GM18520 (cell line): Measurements from ENCODE around the gene ACSS2.
"Not testable (repeated sequence)": the region's sequence is repeated elsewhere in the genome, so short reads cannot be mapped to it uniquely, and the experiment has no call there.

Experiments used
- ATAC-seq: cut with Tn5 transposase; IDR thresholded peaks from one replicate; pipeline ENCODE4 v1.9.1; 2021; ENCODE audit not compliant: unreplicated experiment

Gene ACSS2

DNA sequence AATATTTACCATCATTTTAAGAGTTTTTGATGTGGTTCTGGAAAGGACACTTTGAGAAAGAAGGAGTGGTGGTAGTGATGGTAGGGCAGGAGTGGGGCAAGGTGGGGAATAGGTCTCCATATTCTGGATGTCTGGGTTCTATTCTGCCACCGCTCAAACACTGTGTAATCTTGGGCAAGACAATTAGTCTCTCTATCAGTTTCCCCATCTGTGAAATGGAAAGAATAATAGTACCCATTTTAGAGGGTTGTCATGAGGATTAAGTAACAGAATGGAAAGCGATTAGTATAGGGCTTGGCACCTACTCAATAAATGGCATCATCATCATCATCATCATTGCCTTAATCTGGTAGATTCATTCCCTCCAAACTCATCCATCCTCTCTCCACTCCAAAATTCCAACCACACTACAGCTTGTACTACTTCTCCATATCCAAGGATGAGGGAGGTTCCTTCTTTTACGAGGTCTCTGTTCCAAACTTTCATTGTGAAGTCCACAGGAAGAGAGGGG lies 2.8 kb upstream of the ACSS2 start:
- ATAC-seq, result no peak

DNA sequence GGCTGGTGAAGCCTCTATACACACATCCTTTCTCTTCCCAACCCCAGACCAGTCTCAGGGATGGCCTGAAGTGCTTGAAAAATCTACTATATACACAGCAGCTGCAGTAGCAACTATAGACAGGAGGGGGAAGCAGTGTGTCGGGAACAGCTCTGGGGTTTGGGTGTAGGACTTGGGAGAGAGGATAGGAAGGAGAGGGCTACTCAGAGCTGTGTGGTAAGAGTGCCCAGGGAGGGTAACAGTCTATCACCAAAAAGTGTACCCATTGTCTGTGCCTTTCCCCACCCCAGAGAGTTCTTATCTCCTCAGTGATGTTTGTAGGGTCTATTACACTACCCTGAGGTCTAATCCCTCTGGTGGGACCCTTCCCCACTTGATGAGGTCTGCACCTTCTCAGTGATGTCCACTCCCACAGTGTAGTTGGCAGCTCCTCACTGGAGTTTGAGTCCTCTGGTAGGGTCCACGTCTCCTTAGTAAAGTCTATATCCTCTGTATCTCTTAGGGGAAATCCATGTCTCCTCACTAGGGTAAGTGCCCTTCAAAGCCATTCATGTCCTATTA lies 2.2 kb upstream of the ACSS2 start:
- no peak for ATAC-seq

DNA sequence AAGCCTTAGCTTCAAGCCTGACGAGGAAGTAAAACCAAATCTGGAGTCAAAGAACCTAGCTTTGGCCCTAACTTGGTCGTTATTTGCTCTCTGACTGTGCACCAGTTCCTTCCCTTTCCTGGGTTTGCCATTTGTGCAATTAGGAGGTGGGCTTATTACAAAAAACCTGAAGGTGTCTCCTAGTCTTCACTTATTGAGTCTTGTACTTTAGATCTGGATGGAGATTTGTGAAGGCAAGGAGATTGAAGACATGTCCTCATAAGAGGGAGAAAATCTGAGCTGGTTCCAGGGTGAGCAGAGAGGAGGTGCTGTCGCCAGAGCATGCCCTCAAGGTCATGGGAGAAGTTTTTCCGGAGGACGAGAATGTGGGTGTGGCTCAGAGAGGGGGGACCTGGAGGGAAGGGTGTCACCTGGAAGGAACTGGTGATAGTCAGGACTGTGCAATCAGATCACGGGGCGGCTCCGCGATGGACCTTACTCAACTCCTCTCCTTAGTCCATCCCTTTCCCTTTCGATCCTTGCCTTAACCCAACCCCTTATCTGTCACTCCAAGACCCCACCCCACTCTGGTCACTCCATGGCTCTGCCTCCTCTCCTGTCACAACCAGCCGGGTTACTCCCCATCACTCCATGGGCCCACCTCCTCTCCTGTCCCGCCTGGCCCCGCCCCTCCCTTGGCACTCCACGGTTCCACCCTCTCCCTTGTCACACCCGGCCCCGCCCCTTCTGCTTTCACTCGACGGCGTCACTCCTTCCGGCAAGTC lies 588 bp upstream of the ACSS2 start:
- ATAC-seq, result peak; percentile 32

DNA sequence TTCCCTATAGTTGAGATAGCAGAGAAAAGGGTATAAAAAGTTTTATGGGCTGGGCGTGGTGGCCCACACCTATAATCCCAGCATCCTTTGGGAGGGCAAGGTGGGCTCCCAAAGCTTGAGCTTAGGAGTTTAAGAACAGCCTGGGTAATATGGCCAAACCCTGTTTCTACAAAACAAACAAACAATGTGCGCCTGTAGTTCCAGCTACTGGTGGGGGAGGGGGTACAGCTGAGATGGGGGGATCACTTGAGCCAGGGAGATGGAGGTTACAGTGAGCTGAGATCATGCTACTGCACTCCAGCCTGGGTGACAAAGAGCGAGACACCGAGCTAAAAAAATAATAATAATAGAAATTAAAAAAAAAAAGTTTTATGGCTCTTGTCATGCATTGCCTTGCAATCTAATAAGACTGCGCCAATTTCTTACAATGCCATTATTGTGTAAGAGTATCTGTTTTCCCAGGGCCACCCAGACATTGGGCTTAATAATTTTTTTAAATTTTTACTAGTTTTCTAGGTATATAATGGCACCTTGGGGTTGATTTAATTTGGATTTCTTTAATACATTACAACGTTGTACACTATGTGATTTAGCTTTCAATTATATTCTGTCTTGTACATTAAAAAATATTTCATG lies 3.9 kb downstream of the ACSS2 start:
- ATAC-seq, result no peak

DNA sequence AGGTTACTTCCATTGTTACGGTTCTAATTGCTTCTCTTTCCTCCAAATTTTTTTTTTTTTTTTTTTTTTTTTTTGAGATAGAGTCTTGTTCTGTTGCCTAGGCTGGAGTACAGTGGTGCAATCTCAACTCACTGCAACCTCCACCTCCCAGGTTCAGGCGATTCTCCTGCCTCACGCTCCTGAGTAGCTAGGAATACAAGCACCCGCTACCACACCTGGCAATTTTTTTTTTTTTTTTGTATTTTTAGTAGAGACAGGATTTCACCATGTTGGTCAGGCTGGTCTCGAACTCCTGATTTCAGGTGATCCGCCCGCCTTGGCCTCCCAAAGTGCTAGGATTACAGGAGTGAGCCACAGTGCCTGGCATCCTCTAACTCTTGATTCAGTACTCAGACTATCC lies 4.6 kb downstream of the ACSS2 start:
- not testable (repeated sequence) for ATAC-seq

DNA sequence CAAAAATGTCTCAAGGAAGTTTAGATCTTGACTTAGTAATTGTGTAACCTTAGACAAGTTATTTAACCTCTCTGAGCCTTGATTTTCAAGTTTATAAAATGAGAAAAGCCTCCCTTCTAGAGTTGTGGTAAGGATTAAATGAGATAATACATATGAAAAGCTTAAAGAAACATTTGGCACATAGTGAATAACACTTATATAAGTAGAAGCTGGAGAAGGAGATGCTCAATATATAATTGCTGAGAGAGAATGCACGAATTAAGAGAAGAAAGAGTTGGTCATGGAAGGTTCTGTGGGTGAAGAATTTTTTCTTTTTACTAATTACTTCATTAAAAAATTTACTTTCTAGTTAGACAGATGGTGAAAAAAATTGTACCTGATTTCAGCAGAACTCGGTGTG lies 5.3 kb downstream of the ACSS2 start:
- no peak for ATAC-seq

DNA sequence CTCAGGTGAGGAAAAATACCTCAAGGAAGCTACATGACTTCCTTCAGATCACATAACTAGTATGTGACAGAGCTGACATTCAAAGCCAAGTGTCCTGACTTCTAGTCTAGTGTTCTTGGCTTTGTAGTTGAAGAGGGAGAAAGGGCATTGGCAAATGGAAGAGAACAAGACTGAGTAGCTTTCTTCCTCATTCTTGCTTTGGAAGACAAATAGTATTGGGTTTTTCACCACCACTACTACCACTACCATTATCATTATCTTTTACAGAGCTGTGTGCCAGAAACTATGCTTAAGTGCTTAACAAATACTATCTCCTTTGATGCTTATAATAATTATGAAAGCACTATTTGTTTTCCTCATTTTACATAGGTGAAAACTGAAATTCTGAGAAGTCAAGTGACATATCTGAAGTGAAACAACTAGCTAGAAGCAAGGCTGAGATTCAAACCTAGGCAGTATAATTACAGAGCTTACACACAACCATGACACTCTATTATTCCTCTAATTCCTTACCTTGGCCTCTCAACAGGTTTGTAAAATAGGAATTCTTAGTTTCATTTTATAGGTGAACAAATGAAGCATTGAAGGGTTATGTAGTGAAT lies 6.8 kb downstream of the ACSS2 start:
- ATAC-seq, result no peak

DNA sequence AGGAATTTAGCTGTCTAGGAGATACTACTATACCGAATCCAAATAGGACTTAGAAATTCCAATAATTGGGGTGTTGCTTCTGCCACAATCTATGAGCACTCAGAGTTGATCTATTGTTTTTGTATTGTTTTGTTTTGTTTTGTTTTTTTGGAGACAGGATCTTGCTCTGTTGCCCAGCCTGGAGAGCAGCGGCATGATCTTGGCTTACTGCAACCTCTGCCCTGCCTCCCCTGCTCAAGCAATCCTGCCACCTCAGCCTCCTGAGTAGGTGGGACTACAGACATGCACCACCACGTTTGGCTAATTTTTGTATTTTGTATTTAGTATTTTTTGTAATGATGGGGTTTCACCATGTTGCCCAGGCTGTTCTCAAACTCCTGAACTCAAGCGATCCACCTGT lies 7.4 kb downstream of the ACSS2 start:
- no peak for ATAC-seq

DNA sequence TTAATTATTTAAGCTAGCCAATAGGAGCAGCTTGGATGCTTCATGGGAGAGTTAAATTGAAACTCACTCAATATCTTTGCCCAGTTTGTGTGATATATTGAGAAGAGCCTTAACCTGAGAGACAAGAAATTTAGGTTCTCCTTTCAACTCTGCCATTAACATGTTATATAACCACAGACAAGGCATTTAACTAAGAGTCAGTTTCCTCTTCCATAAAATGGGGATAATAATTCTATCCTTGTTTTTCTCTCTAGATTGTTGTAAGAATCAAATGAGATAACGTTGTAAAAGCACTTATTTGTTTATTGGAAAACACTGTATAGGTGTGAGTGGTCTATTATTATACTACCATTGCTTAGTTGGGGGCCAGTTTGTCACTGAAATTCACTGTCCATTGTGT lies 7.8 kb downstream of the ACSS2 start:
- no peak for ATAC-seq

DNA sequence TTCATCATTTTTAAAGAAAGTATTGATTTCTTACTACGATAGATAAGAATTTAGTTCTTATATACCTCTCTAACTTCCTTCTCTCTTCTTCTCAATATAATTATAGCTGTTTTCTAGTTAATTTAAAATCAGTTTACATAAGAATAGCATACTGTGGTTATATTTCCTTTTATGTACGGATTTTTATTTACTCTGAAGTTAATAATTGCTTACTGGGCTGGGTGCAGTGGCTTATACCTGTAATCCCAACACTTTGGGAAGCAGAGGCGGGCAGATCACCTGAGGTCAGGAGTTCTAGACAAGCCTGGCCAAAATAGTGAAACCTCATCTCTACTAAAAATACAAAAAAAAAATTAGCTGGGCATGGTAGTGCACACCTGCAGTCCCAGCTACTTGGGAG lies 9.7 kb downstream of the ACSS2 start:
- no peak for ATAC-seq

DNA sequence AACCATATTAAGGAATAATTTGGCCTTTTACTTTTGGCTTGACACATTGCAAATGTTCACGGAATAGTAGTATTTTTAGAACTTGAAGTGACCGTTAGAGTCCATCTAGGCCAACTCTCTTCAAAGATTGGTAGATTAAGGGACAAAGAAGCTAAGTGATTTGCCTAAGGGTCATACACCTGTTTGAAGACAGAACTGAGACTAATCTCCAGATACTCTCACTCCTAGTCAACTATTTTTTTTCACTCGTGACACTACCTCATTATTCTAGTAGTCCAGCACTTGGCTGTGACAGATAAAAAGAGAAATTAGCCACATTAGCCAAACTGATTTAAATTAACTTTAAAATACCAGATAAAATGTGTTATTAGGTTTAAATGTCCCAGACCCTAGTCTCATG lies 10.6 kb downstream of the ACSS2 start:
- no peak for ATAC-seq

DNA sequence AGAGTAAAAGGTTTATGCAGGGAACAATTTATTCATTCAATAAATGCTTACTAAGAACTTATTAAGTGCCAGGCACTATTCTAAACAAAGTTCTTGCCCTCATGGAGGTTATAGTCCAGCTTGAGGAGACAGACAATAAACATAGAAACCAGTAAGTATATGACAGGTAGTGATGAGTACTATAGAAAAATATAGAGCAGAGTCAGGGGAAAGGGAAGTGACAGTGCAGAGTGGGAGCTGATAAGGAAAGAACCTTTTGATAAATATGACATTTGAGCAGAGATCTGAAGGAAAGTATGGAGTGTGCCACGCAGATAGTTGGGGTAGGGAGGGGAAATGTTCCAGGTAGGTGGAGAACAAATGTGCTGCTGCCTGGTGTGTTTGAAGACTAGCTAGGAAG lies 12.1 kb downstream of the ACSS2 start:
- ATAC-seq, result no peak

DNA sequence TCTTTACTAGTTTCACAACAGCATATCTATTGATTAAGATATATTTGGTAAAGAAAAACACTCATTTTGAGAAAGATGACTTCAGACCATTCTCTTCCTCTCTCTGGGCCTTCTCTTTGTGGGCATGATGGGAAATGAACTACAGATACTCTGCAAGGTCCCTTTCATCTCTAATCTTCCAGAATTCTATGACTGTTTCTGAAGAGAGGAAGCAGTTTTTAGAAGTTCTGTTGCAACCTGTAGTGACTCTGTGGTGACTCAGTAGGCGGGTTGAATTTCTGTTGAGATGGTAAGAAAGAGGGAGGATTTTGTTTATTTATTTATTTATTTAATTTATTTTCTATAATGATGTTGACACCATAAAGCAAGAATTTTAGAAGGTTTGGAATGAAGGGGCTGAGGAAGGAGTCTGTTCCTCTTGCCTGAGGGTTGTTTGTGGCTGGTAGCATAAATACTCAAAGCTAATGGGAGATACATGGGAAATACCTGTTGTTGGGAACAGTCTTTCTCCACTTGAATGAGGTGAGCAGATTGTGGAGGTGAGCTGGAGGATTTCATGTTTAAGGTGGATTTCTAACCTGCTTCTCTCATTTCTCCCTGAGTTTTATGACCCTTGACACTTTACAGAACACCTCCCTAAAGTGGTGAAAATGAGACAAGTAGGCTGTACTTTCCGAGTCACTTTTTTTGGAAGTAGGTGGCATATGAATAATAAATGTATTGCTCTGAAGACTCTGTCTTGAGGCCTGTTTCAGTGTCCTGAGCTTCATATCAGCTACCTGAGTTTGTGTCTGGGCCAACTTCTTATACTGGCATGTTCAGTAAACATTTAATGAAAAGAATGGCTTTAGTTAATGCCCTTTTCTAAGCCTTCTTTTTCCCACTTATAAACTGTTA lies 15.0 kb downstream of the ACSS2 start:
- no peak for ATAC-seq

DNA sequence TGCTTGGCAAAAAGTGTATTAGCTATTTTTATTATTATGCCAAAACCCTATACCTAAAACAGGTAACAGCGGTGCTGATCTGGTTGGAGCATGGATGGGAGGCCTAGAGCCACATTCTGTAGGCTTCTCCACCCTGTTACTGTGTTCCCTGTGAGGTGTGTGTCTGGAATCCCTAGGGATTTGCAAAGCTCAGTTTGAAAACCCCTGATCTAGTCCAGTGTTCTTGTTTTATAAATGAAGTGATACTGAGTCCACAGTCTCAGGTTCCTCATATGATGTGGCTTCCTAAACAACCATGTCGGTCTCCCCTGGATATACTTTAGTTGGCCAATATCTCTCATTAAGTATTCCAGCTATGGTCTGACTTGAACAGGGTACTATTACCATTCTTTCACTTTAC lies 16.3 kb downstream of the ACSS2 start:
- ATAC-seq, result no peak

DNA sequence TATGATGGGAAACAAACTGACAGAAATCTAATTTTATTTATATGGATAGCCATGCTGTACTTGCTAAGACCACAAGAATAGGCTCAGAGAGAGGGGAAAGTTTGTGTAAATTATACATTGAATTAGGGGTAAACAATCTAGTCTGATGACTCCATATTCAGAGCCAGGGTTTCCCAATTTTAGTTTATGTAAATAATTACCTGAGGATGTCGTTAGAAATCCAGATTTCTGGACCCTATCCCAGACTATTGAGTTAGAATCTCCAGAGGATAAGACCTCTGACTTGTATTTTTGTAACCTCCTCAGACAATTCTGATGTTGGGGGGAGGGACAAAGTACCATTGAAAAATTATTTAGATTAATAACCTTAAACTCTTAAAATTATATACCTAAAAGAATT lies 18.3 kb downstream of the ACSS2 start:
- ATAC-seq, result no peak

DNA sequence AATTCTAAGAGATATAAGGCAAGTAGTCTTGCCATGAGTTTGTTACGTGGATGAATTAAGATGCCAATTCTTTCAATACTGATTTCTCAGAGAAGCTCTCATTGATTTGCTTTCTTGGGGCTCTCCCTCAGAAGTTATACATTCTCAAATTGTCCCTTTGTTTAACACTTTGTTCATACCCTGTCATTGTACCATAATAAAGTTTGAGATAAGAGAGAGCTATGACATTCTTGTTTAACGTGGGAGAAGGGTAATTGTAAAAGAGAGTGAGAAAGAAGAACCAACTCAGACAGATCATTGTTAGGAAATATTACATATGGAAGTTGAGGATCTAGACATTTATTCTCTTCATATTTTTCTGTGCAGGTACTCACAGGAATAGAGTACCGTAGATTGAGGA lies 19.1 kb downstream of the ACSS2 start:
- no peak for ATAC-seq

DNA sequence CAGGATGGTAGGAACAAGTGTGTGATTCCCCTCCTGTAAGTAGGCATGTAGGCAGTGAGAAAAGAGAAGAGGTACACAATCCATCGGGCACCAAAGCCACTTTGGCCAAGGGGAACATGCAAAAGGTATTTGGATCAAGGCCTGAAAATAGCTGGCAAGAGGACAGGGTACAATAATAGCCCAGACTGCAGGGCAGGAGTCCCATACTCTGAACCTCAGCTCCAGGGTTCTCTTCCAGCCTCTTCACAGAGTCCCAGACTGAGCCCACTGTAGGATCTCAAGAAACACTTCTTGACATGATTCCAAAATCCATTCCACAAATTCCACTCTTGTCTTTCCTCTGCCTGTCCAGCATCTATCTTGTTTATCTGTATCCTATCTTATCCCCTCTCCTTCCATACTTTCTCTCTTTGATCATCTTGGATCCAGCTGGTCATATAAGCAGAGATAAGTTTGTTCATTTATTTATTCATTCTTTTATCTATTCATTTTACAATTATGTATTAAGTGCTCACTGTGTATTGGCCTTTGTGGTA lies 19.7 kb downstream of the ACSS2 start:
- ATAC-seq, result no peak

DNA sequence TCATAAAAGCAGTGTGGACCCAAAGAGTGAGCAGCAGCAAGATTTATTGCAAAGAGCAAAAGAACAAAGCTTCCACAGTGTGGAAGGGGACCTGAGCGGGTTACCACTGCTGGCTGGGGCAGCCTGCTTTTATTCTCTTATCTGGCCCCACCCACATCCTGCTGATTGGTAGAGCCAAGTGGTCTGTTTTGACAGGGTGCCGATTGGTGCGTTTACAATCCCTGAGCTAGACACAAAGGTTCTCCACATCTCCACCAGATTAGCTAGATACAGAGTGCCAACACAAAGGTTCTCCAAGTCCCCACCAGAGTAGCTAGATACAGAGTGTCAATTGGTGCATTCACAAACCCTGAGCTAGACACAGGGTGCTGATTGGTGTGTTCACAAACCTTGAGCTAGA lies 21.7 kb downstream of the ACSS2 start:
- ATAC-seq, result not testable (repeated sequence)

DNA sequence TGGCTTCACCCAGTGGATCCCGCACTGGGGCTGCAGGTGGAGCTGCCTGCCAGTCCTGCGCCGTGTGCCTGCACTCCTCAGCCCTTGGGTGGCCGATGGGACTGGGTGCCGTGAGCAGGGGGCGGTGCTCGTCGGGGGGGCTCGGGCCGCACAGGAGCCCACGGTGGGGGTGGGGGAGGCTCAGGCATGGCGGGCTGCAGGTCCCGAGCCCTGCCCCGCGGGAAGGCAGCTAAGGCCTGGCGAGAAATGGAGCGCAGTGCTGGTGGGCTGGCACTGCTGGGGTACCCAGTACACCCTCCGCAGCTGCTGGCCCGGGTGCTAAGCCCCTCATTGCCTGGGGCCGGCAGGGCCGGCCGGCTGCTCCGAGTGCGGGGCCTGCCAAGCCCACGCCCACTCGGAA lies 22.3 kb downstream of the ACSS2 start:
- ATAC-seq, result not testable (repeated sequence)

DNA sequence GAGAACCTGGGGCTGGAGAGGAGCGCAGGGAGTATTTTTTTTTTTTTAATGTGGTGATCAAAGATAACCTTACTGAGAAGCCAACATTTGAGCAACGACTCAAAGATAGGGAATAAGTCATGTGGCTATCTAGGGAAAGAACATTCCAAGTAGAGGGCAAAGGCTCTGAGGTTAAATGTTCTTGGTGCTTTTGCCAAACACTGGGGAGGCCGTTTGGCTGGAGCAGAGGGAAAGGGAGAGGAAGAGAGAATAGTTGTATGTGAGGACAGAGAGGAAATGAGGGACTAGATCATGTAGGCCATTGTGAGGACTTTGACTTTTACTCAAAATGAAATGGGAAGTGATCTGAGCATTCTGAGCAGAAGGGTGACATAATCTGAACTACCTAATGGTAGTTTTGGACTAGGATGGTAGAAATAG lies 27.8 kb downstream of the ACSS2 start:
- ATAC-seq, result no peak
